Measurements from ENCODE around the gene THOC6.
"Not testable (repeated sequence)": the region's sequence is repeated elsewhere in the genome, so short reads cannot be mapped to it uniquely, and the experiment has no call there.

THOC6 gene

GRCh38 chr16:3030222-3031212 lies 6.7 kb downstream of the THOC6 start:
- DNase-seq (ENCODE audit: low spot score): no peak

GRCh38 chr16:3032624-3033023 lies 8.8 kb downstream of the THOC6 start:
- no peak for DNase-seq (ENCODE audit: low spot score)

GRCh38 chr16:3035289-3035971 lies 11.6 kb downstream of the THOC6 start:
- DNase-seq (ENCODE audit: low spot score): no peak

- no peak for DNase-seq (ENCODE audit: low spot score)
Measured at GRCh38 chr16:3035972-3036725, 12.3 kb downstream of the THOC6 start.

- DNase-seq (ENCODE audit: low spot score): no peak
Measured at GRCh38 chr16:3036726-3037315, 13.0 kb downstream of the THOC6 start, which contains the start of gene BICDL2. Gene BICDL2, minus strand, starts transcription at chr16:3036944. Its CDS starts 1,448 bp downstream, at chr16:3035496.

GRCh38 chr16:3038256-3038655 lies 14.4 kb downstream of the THOC6 start:
- no peak for DNase-seq (ENCODE audit: low spot score)

- DNase-seq (ENCODE audit: low spot score): no peak
Measured at GRCh38 chr16:3038896-3039295, 15.1 kb downstream of the THOC6 start.

GRCh38 chr16:3042376-3042775 lies 18.5 kb downstream of the THOC6 start:
- no peak for DNase-seq (ENCODE audit: low spot score)

- no peak for DNase-seq (ENCODE audit: low spot score)
Measured at GRCh38 chr16:3044708-3045107, 20.9 kb downstream of the THOC6 start.

- no peak for DNase-seq (ENCODE audit: low spot score)
Measured at GRCh38 chr16:3045758-3046640, 22.2 kb downstream of the THOC6 start, which contains the start of gene MMP25. Gene MMP25, plus strand, starts transcription at chr16:3046561. Its CDS starts 357 bp downstream, at chr16:3046918.

GRCh38 chr16:3046641-3047386 lies 23.0 kb downstream of the THOC6 start:
- DNase-seq (ENCODE audit: low spot score): no peak

- DNase-seq (ENCODE audit: low spot score): no peak
Measured at GRCh38 chr16:3047387-3047720, 23.5 kb downstream of the THOC6 start.

- no peak for DNase-seq (ENCODE audit: low spot score)
Measured at GRCh38 chr16:3049921-3050481, 26.2 kb downstream of the THOC6 start.

GRCh38 chr16:3050487-3050886 lies 26.7 kb downstream of the THOC6 start:
- no peak for DNase-seq (ENCODE audit: low spot score)

GRCh38 chr16:3051009-3051408 lies 27.2 kb downstream of the THOC6 start:
- DNase-seq (ENCODE audit: low spot score): no peak

- no peak for DNase-seq (ENCODE audit: low spot score)
Measured at GRCh38 chr16:3051494-3051893, 27.7 kb downstream of the THOC6 start.

- not testable (repeated sequence) for DNase-seq (ENCODE audit: low spot score)
Measured at GRCh38 chr16:3052571-3053329, 28.9 kb downstream of the THOC6 start.

GRCh38 chr16:3053330-3053710 lies 29.5 kb downstream of the THOC6 start:
- not testable (repeated sequence) for DNase-seq (ENCODE audit: low spot score)

Data from CD4-positive, alpha-beta T cell treated with Interleukin-15 for 4 hours (primary cell).